GF-D8 (cell line): ENCODE data around the gene TBX20.
"Not testable (repeated sequence)": the region's sequence is repeated elsewhere in the genome, so short reads cannot be mapped to it uniquely, and the experiment has no call there.

Experiments
- DNase-seq: peaks from one replicate; lab custom pipeline; 2025; lab: John Stamatoyannopoulos, UW

The TBX20 gene

DNA sequence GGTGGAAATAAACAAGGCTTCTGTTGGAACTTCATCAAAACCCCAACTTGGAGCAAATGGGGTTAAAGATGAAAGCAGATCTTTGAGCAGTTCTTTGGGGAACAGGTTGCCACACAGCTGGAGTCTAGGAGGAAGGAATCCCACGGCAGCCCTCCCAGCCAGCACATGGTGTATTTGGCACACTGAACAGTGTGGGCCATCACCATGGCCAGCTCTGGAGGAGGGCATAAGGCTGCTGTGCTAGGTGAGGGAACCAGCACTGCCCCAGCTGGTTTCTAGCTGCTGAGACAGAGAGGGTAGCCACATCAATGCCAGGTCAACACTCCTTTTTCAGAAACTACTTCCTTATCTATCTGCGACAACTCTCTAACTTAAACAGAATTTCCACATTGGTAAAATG, 33.7 kb downstream of the TBX20 start:
- DNase-seq, result not testable (repeated sequence)

DNA sequence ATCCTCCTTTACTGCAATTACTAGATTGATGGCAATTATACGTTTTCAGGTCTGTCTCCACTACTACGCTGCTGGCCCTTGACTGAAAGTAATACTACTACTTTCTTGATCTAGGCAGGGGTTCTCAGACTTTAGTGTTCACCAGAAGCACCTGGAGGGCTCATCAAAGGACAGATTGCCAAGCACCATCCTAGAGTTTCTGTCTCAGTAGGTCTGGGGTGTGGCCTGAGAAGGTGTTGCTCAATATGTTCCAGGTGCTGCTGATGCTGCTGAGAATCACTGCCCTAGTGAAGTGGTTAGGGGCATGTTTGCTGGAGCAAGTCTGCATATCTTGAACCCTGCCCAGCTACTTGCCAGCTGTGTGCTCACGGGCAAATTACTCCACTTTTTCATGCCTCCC, 37.9 kb downstream of the TBX20 start:
- not testable (repeated sequence) for DNase-seq

DNA sequence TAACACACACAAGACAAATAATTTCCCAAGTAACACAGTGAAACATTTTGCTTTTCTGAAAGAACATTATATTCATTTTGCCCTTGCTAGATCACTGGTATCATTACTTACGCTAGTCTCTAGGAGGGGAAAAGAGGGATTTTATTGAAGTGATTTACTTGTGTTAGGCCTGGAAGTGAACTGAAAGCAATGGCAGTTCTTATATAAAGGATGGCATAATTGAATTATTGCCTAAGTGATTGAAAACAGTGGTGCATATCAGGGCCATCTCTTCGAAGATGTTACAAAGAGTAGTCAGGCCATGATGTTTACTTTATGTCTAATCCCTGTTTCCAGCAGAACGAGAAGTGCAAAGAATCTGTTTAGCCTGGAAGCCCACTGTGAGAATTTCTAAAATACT, 38.8 kb downstream of the TBX20 start:
- not testable (repeated sequence) for DNase-seq

DNA sequence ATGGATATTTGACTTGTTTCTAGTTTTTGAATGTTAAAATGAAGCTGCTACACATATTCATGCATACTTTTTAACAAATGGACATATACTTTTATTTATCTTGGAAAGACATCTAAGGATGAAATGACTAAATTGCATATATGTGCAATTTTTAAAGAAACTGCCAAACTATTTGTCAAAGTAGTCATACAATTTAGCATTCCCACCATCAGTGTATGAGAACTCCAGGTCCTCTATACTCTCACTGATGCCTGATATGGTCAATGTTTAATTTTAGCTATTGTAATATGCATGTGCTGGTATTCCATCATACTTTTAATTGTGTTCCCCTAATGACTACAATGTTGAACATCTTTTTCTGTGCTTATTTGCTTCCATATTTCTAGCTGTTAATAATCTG, 47.0 kb downstream of the TBX20 start:
- DNase-seq, result not testable (repeated sequence)

DNA sequence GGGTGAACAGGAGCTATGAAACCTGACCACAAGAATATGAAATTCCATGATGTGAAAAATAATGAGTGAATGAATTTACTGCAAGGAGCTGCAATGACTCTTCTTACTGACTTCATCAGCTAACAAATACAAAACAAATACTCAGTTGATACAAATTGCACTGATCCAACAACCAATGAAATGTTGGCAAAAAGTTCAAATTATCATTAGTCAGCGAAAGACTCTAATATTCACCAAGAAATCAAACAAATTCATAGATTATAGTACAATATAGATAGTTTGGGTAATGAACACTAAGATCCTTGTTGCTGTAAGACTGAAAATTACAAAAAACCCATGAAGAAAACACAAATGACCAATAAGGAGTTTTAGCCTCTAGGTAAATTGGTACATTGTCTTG, 49.0 kb downstream of the TBX20 start:
- not testable (repeated sequence) for DNase-seq

DNA sequence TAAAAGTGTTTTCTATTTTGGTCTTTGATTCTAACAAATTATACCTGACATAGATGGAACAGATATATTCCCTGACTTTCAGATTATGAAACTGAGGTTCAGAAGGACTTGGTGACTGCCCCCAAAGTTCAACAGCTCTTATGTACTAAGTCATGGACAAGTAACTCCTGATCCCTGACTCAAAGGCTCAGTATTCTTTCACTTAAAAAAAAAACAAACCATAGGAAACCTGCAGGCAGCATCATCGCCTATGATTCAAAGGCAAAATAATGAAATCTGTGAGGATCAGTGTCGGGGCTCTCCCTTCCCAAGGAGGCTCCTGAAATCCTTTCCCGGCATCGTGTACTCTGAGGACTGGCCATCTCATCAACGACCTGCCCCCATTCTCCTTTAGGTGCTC, 49.9 kb downstream of the TBX20 start:
- DNase-seq, result not testable (repeated sequence)

DNA sequence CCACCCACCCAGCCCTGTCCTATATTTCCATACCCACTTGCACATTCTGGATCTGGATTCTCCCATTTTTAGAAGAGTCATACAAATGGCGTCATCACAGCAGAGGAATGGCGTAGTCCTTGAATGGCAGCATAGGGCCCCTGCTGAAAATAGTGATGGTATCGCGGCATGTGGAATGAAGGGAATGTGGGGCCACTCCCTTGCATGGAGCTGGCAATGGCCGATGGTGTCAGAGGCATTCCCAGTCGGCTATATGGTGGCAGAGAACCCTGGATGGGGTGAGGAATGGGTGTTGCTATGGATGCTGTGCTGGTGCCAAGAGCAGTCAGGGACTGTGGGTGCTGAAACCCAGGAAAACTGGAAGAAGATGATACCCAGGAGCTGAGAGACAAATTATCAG, 51.5 kb downstream of the TBX20 start:
- DNase-seq, result not testable (repeated sequence)

DNA sequence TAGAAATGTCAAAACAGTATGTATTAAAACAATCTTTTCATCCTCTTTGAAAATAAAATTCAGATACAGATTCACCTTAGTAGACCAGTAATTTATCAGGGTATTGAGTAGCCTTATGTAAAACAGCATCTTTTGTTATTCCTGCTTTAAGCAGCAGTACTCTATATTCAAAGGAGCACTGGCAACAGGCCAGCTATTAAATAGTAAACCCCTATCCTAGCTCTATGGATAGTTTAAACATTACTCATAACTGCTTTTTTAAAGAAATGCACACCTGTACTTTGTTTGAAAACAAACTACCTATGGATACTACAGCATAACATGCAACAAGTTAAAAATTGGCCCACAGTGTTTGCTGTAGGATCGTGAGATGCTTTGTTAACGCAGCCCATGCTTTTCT, 53.7 kb downstream of the TBX20 start:
- not testable (repeated sequence) for DNase-seq

DNA sequence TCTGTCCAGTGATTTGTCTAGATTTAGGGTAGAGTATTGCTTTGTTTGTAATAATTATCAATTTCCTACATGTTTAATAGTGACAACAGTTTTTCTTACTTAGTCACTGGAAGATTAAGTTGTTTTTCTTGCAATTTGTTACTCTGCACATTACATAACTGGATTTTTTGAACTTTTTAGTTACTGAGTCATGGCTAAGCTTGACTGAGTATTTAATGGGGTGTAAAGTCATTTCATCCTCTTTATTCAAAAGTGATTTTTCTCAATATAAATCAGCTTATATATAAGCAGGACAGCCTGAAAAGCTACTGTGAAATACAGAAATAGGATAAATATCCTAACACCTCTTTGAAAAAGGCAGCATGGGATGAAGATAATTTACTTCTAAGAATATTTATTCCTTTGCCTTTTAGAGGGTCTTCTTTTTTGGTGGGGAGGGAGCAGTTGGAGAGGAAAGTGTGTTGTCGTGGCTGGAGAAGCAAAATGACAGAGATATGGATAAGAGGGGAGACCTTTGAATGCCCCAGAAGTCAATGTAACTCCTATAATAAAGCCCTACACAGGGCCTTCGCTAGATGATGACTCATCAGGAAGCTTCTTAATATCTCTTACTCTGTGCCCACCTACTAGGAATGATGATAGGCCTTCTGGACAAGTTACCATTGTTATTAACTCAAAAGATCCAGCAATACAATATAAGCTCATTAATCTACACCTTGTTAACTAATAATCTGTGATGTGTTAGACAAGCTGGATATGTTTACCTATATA, 55.3 kb downstream of the TBX20 start:
- not testable (repeated sequence) for DNase-seq

DNA sequence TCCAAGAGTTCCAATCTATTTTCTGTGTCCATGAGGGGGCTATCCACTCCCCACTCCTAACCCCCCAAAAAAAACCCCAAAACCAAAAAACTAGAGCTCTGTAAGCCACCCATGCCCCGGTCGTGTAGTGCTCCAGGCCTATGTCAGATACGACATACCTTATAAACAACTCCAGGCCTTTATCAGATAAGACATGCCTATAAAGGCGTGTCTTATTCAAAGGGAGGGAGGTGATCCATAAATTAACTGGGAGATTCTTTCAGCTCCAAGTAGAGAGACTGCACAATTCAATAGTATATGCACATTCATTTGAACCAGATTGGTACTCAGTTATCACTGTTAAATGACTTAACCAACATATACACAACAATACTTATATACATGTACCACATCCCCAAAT, 62.3 kb downstream of the TBX20 start:
- DNase-seq, result not testable (repeated sequence)

DNA sequence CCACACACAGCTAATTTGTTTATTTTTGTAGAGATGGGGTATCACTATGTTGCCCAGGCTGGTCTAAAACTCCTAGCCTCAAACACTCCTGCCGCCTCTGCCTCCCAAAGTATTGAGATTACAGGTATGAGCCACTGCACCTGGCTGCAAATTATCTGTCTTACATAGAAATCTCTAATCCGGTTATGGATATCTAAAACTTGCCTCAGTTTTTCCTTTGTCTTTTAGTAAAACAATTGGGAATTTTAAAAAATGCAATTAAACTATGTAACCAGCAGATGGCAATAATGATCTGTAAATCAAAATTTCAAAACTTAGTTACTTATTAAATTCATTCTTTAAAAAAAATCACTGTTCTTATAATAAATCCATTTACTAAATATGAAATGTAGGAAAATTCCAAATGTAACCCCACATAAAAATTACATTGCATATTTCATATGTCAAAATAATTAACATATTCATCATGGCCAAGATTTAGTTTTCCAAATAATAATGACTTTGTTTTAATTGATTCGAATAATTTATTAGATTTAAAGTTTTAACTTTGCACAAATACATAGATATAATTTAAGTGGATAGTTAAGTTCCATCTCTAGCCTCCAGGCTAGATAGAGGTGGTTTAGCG, 63.6 kb downstream of the TBX20 start:
- DNase-seq, result not testable (repeated sequence)

DNA sequence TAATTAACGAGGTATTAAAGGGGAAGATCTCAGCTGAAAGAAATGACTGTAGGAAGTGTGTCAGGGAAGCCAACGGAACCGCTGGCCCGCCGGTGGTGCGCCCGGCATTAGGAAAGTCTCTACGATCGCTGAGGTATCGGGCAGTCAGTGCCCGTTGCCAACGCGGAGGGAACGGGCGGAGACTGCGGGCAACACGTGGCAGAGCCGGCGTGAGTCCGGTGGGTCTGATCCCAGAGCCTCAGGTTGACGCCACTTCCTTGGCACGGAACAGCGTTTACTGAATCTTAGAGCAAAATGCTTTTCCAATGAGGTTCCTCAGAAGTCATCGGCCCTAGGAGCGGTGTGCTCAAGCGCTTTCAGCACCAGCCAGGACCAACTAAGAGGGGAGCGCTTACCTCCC, 67.1 kb downstream of the TBX20 start:
- DNase-seq, result not testable (repeated sequence)

DNA sequence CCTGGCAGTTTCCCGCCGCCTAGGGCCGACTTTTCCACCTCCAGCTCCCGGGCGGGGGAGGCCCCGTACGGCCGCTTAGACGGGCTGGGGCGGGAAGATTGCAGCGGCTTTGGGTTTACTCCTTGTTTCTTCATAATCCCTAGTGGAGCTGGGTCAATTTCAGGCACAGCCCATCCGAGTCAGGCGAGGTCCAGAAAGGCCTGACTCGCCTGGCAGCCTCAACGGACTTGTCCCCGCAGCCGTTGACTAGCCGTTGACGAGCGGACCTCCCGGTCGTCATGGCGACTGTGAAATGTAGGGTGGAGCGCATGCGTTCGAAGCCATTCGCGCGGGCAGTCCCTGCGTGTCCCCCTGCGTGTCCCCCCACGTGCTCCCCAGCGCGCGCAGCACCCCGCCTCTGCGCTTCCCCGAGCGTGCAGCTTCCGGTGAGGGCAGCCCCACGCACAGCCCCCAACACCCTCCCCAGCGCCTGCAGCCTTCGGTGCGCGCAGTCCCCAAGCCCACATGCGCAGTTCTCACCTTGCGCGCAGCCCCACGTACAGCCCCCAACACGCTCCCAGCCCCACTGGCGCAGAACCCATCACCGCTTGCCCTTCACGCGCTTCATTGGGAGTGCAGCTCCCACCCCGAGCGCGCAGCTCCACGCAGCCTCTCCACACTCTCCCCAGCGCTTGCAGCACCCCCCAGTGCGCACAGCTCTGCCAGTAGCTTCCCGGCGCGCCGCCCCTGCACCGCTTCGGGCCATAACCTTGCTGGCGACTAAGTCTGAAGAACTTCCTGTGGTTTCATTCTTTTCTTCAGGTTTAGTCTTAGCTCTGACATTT, 67.8 kb downstream of the TBX20 start:
- no peak for DNase-seq

DNA sequence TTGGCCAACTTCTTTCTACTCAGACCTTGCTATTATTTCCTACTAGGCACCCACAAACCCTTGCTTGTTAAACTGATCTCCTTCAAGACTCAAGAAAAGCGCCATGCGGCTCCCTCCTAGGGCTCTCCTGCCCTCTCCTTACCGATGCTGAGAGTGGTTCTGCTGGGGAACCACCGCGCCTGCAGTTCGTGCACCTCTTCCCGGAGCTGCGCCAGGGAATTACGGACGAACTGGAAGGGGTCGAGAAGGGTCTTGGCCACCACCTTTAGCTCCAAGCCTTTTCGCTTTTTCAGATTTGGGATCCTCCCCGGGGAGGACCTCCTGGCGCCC, 68.4 kb downstream of the TBX20 start:
- not testable (repeated sequence) for DNase-seq

DNA sequence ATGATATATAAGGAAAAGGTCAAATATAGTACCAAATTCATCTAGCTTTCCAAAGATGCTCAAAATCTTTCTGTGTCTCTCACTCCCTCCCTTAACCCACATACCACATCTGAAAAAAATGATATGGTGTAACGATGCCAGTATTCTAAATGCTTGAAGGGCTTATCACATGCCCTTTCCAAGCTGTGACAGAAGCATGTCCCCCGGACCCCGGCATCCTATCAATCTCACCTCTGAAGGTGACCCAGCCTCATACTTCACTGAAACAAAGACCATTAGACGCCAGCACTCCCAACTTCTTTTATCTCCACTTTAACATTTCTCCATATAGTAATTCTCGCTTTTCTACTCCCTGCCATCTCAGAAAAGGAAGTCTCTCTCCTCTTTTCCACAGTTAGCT, 68.9 kb downstream of the TBX20 start:
- DNase-seq, result not testable (repeated sequence)

DNA sequence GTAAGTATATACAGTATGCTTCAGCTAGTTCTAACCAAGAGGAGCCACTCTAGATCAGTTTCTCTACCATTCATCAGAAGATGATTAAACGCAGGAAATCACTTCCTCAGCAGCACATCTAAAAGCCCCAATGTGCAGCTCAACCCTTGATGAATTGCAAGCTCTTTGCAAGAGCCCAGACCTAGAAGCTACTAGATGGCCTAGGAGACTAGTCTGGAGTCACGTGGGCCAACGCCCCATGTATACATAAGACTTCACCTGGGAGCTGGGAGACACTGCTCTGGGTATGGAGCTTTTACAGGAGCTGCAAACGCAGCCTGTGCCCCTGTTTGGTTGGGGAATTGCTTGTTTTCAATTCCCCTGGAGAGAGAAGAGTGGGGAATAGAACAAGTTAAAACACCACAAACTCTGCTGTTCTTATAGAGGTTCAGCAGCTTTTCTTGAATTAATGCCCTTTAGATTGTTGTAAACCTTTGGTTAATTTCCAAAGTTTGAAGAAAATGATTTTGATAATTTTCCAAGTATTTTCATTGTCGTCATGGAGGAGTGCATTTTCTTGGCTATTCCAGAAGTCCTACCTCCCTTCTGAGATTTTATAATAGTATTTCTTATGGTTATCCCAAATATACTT, 69.9 kb downstream of the TBX20 start:
- DNase-seq, result not testable (repeated sequence)

DNA sequence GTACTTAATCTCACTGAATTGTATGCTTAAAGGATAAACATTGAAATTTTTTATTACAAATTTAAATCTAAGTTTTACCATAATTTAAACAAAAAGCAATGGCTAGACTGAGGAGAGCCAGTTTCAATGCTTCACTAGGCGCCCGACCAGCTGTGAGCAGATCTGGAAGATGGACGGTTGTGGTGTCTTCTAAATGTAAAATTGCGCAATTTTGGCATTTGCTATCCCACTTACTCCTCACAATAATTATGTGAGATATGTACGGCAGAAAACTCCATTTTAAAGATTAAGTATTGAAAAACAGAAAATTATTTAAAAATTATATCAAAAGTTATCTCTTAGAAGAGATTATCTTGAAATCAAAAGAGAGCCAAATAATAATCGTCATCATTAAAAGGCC, 73.2 kb downstream of the TBX20 start:
- not testable (repeated sequence) for DNase-seq

DNA sequence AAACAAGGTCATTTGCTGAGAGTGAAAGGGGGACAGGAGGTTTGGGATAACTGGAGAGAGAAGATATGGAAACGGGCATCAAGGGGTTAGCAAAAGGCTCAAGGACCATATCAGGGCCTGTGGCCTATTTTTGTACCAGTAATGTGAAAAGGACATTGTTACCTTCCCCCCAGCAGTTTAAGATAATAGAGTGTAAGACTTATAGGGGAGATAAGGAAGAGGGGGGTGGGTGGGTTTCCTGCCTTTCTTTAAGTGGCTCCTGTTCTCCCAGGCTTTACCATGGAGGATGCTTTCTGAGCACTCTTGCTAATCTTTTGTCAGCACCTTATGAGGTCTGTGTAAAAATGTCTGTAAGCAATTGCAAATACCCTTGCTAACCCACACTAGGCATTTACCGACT, 80.7 kb downstream of the TBX20 start:
- DNase-seq, result not testable (repeated sequence)

DNA sequence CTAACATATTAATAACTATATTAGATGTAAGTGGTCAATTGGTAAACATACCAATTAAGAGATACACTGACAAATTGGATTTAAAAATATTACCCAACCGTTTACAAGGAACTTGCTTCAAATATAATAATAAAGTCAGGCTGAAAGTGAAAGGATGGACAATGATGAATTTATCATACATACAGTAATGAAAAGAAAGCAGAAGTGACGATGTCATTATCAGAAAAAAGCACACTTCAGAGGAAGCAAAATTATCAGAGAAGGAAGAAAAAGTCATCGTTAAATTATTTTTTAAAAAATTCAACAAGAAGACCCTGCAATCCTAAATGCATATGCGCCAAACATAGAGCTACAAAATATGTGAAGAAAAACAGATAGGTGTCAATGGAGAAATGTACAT, 81.8 kb downstream of the TBX20 start:
- not testable (repeated sequence) for DNase-seq

DNA sequence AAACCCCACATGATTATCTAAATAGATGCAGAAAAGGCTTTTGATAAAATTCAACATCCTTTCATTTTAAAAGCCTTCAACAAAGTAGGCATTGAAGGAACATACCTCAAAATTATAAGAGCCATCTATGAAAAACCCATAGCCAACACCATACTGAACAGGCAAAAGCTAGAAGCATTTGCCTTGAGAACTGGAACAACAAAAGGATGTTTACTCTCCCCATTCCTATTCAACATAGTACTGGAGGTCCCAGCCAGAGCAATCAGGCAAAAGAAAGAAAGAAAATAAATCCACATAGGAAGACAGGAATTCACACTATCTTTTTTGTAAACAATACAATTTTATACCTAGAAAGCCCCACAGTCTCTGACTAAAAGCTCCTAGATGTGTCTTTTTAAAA, 86.2 kb downstream of the TBX20 start:
- DNase-seq, result not testable (repeated sequence)

DNA sequence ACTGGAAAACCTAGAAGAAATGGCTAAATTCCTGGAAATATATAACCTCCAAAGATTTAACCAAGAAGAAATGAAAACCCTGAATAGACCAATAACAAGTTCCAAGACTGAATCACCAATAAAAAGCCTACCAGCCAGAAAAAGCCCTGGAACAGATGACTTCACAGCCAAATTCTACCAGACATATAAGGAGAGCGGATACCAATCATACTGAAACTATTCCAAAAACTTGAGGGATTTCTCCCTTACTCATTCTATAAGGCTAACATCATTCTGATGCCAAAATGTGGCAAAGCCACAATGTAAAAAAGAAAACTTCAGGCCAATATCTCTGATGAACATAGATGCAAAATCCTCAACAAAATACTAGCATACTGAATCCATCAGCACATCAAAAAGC, 86.7 kb downstream of the TBX20 start:
- DNase-seq, result not testable (repeated sequence)

DNA sequence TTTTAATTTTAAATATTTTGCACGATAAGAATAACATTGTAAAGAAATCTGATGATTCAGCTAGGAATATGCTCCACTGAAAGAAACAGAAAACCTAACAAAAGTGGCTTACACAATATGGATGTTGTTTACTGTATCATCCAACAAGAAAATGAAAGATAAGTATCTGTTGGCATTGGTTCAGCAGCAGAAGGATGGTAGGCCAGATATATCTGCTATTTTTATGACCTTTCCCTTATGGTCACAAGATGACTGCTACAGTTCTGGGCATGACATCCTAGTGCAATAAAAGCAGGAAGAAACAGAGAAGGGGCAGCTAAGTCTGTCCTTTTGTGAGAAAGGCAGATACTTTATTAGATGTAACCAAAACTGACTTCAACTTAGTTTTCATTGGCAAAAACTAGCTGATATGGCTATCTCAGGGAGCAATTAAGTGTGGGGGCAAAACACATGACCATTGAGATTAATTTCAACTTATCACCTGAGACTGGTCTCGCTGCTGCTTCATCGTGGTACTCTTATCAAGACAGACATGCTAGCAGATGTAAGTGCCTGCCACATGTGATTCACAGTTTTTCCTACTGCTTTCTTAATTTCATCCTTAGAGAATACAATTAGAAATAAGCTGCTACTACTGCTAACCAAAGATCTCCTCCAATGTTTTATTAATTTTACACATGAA, 92.7 kb downstream of the TBX20 start:
- DNase-seq, result not testable (repeated sequence)
